PC-3 (cell line): ENCODE results near the gene LSM11.
"Not testable (repeated sequence)": the region's sequence is repeated elsewhere in the genome, so short reads cannot be mapped to it uniquely, and the experiment has no call there.

Experiments
- EZH2 ChIP-seq: fragments of 300-600 bp; sonication (generic); IDR thresholded peaks from one replicate; pipeline ENCODE4 v1.6.1; 2017; ENCODE audit warnings: antibody characterized with exemption, mild to moderate bottlenecking, low read length; ENCODE audit not compliant: unreplicated experiment
- TF ChIP-seq, protein P1 (sequence below): fragments of 300-600 bp; sonication (generic); conservative IDR thresholded peaks from 2 replicates; pipeline ENCODE4 v1.5.1; 2017; ENCODE audit warnings: antibody characterized with exemption, low read depth, mild to moderate bottlenecking, low read length

DNA sequence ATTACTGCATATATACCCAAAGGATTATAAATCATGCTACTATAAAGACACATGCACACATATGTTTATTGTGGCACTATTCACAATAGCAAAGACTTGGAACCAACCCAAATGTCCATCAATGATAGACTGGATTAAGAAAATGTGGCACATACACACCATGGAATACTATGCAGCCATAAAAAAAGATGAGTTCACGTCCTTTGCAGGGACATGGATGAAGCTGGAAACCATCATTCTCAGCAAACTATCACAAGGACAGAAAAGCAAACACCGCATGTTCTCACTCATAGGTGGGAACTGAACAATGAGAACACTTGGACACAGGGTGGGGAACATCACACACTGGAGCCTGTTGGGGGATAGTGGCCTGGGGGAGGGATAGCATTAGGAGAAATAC lies 16.9 kb upstream of the LSM11 start:
- TF ChIP-seq, protein P1, sequence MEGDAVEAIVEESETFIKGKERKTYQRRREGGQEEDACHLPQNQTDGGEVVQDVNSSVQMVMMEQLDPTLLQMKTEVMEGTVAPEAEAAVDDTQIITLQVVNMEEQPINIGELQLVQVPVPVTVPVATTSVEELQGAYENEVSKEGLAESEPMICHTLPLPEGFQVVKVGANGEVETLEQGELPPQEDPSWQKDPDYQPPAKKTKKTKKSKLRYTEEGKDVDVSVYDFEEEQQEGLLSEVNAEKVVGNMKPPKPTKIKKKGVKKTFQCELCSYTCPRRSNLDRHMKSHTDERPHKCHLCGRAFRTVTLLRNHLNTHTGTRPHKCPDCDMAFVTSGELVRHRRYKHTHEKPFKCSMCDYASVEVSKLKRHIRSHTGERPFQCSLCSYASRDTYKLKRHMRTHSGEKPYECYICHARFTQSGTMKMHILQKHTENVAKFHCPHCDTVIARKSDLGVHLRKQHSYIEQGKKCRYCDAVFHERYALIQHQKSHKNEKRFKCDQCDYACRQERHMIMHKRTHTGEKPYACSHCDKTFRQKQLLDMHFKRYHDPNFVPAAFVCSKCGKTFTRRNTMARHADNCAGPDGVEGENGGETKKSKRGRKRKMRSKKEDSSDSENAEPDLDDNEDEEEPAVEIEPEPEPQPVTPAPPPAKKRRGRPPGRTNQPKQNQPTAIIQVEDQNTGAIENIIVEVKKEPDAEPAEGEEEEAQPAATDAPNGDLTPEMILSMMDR: not testable (repeated sequence)
- TF ChIP-seq EZH2: not testable (repeated sequence)
